ENCODE measurements around the gene LURAP1L.

The LURAP1L gene

DNA sequence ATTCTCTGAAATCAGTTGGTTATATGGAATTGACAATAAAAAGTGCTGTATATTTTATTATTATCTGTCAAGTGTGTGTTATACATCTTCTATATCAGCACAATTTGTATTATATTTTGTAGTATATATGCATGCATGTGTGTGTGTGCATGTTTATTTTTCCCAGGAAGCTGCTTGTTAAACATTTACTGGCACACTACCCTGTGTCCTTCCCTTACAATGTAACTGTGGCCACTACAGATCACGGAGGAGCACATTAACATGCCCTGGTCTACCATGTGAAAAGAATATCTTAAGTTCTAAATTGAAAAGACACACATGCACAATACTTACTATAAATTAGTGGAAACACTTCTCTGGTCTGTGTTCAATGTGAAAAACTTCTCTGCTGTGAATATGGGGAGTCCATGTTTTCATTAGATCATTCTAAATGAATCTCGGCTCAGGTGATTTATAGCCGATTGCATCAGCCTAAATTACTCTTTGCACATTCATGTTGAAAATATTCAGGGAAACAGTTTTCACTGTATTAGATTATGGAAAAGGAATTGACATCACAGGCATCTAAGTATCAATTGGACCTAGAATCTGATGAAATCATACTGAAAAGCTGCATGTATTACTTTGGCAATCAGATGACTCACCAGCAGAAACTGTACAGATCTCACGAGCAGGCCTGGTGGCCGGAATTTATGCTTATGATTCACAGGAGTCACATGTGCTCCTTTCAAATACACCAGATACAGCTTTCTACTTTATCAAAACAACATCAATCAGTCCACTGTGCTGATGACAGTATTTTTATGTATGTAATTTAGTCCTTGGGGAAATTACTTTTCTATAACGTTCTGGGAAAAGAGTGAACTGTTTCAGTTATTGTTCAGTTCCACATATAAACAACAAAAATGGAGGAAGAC, 39.4 kb downstream of the LURAP1L start:
- no peak for DNase-seq

DNA sequence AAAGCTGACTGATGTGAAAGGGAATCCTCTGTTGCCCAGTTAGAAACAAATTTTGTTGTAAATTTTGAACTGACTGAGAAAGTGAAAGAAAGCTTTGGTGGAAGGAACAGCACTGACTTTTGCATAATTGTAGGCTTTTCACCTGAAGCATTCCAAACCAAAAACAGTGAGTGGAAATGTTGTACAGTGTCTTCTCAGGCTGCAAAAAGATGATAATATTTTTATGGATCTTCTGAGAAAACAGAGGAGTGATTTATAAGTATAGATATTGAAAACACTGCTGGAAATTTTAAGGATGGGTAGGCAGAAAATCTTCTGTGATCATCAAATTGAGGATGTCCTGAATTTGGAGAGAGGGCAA, 40.0 kb downstream of the LURAP1L start:
- DNase-seq, result no peak

DNA sequence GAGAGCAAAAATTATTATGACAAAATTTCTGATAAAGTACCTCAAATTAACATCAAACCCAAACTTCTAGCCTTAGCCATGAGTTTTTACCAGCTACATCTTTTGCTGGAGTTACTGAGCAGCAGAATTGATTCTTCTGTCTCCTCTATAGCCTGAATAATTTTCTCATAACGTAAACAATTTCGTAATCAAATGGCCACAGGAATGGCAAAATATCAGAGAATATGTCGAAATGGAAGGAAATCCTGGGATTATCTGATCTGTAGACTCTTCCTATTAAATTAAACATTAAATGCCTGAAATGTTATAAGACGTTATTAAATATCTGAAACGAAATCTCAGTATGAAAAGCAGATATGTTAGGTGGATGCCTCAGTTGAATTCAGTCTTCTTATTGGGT, 41.1 kb downstream of the LURAP1L start:
- DNase-seq, result no peak

DNA sequence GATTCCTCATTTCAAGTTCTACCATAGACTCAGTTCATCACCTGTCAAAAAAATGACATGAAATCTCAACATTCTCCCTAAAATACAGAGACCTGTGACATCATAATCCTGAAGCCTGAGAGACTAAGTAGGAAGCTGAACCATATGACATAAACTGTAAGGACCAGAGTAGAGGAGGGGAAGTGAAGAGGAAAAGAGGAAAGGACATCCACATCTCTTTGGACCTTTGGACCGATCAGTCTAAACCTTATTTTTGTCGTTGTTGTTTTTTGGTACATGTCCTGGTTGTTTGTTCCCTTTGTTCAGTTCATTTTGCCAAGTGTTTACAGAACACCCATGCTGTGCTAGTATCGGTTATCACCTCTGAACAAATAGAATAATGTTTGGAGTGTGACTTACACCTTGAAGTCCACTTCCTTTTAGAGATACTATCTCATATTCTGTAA, 41.9 kb downstream of the LURAP1L start:
- no peak for DNase-seq

- DNase-seq, result no peak
Measured at GRCh38 chr9:12817702-12818101, 42.9 kb downstream of the LURAP1L start.

- DNase-seq, result no peak
Measured at GRCh38 chr9:12818431-12819000, 43.7 kb downstream of the LURAP1L start.

GRCh38 chr9:12819436-12820185, 44.8 kb downstream of the LURAP1L start:
- DNase-seq, result no peak

DNA sequence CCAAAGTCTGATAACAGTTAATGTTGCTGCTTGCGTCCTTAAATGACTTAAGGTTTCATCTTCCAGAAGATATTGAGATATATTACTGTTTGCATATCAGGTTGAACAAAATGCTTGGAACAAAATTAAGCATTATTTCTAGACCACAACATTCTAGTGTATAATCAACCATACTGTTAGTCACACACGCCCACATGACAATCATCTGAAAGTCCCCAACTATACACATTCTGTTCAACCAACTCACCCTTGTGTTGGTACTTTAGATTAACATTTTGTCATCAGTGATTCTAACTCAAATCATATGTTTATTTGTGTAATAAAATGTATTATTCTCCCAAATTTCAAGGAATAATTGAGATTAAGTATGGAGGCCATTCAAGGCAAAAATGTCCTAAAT, 47.3 kb downstream of the LURAP1L start:
- DNase-seq, result no peak

- DNase-seq, result no peak
Measured at GRCh38 chr9:12826924-12827565, 52.2 kb downstream of the LURAP1L start.

GRCh38 chr9:12833701-12834100, 58.9 kb downstream of the LURAP1L start:
- no peak for DNase-seq

GRCh38 chr9:12838546-12838945, 63.7 kb downstream of the LURAP1L start:
- DNase-seq, result no peak

DNA sequence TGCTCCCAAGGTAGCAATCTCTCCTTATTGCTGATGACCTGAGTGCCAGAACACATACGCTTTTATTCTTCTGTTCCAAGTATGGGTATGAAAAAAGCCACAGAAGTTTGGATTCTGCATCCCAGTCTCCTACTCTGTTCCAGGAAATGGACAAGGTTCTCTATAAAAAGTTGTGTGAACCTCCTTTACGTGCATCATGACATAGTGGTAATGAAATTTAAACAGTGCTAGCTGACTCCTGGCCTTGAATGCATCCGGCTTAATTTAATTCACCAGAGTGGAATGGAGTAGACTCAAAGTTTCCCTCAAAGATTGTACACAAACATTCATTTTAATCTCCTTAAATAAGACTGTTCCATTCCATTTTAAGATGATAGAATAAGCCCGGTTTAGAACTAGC, 68.9 kb downstream of the LURAP1L start:
- DNase-seq, result no peak

GRCh38 chr9:12846035-12846434, 71.2 kb downstream of the LURAP1L start:
- DNase-seq, result no peak

DNA sequence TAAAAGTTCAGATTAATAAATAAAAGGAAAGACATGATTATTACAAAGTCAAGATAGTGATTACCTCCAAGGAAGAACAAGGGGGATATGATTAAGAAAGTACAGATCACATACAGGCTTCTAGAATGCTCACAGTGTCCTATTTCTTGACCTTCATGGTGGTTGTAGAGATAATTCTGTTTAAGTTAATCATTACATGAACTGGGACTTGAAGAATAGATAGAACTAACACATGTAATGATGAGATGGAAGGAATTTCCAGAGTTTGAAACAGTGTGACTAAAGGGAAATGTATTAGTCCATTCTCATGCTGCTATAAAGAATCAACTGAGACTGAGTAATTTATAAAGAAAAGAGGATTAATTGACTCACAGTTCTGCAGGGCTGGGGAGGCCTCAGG, 72.7 kb downstream of the LURAP1L start:
- no peak for DNase-seq

DNA sequence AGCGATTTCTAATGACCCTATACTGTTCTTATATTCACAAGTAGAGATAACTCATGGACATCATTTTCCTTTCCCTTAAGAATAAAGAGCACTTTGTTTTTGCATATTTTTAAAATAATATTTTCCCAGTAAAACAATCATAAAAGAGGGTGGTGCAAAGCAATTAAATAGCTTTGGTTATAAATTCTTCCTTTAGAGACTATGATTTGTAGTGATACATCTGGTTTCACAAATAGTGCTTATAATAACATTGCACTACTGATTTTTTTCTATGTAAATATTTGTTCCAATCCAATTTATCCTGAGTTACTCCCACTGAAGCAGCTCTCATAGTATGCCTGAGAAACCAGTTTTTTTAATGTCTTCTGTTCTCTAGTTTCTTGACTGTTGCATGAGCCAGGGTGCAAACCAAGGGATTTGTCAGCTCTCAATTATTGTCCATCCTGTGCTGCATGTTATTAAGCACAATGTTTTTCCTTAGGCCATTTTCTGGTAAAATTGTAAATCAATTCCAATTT, 74.7 kb downstream of the LURAP1L start:
- no peak for DNase-seq

DNA sequence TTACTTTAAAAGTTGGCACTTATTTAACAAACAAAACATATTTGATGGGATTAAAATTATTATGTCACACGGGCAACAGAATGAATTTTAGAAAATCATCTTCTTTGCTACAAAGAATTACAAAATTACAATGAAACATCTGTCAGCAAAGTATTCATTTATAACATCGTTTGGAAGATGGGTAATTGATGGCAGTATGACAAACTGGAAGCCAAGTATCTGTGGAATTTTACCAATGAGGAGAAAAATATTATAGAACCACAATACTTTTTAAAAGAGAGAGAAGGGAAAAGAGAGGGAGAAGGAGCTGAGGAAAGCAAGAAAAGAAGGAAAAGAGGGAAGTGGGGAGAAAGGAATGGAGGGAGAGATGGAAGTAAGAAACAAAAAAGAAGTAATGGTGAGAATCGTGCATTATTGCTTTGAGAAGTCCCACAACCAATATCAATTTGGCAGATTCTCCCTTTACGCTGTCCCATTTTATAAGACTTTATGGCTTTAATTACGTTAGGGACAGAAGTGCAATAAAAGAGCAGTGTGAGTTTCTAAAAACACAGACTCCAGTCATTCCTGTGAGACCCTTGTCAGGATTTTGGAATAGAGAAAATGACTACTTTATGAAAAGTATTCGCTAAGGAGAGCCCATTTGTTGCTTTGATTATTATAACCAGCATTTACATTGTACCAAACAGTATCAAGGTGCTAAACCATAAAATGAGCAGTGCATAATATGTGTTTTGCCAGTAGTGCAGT, 76.7 kb downstream of the LURAP1L start:
- no peak for DNase-seq

GRCh38 chr9:12853051-12853450, 78.2 kb downstream of the LURAP1L start:
- DNase-seq, result no peak

- no peak for DNase-seq
Measured at GRCh38 chr9:12854221-12854620, 79.4 kb downstream of the LURAP1L start.

- no peak for DNase-seq
Measured at GRCh38 chr9:12855066-12855465, 80.2 kb downstream of the LURAP1L start.

- no peak for DNase-seq
Measured at GRCh38 chr9:12856603-12857002, 81.8 kb downstream of the LURAP1L start.

DNA sequence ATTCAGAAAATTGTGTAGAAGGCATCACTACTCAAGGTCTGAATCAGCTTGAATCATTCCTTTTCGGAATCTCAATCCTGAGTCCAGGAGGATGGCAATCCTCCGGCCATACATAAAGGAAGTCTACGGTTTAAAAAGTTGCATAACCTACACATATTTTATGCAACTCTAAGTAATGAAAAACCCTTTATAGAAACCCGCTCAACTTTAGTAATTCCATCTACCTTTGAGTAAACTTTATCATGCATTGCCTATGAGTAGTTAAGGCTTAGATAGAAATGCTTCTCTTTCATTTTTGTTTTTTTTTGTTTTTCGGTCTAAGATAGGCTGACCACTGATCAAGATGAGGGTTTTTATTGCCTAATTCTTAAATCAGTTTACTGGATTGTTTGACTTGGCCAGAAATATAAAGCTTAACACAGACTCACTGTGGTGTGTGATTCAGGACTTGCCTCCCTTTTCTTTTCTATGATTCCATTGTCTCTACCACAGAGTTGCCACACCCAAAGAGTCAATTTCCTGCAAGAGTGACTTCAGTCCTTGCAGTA, 85.0 kb downstream of the LURAP1L start:
- no peak for DNase-seq

GRCh38 chr9:12860998-12861397, 86.2 kb downstream of the LURAP1L start:
- no peak for DNase-seq

Data from NCI-H1417 treated with DMSO at 0.1 percent for 48 hours (cell line).